GM12878 (cell line): ENCODE data around the gene TIMD4. TPM values are rescaled to one million over a fixed set of nuclear protein-coding genes. Genes with fewer than 3 reads are reported as not detected.
A peak's percentile ranks its signal among the peaks of the same experiment; 100 is the strongest.

Source experiments
- ATAC-seq: fragments of 200-7000 bp; cut with Tn5 transposase; 3 replicates; pipeline ENCODE4 v1.9.1; 2020; ENCODE audit warnings: mild to moderate bottlenecking, moderate library complexity
- BruUV-seq: library from RNA; stranded (reverse); fragments of 400-500 nt; replicated peaks from 2 replicates; lab custom pipeline; 2021; lab: Mats Ljungman, UMichigan
- CTCF ChIA-PET: fragments of 300-600 bp; sonication (Branson Sonifier 250); formaldehyde crosslinking; extraction: SDS; loops from one replicate; lab custom pipeline; 2021; ENCODE audit warnings: inconsistent platforms; lab: Yijun Ruan, JAX
- POLR2A ChIA-PET: fragments of 350-600 bp; formaldehyde crosslinking; extraction: SDS; loops from one replicate; lab custom pipeline; 2021; ENCODE audit warnings: inconsistent platforms; lab: Charles Lee
- RAD21 ChIA-PET: fragments of 300-600 bp; sonication (Branson Sonifier 250); formaldehyde crosslinking; loops from one replicate; lab custom pipeline; 2023; ENCODE audit warnings: antibody characterized with exemption; ENCODE audit not compliant: unreplicated experiment; lab: Charles Lee
- SMC1A ChIA-PET: fragments of 300-600 bp; sonication (Branson Sonifier 250); formaldehyde crosslinking; loops from one replicate; lab custom pipeline; 2023; ENCODE audit not compliant: unreplicated experiment, uncharacterized antibody; lab: Charles Lee
- DNase-seq: peaks from one replicate; pipeline ENCODE4 v3.0.0-alpha.2; 2011; ENCODE audit warnings: low read depth, low spot score
- FAIRE-seq: peaks from 3 replicates; lab custom pipeline; 2011; peaks lifted over from hg19 to GRCh38; lab: Jason Lieb, UNC
- H2AFZ ChIP-seq: 2 replicates; pipeline ENCODE4 v1.6.0; 2011; ENCODE audit warnings: low read depth, low read length, control low read depth; ENCODE audit not compliant: control insufficient read depth
- H3K27ac ChIP-seq: 2 replicates; pipeline ENCODE4 v1.5.1; 2011; ENCODE audit warnings: control low read depth; ENCODE audit not compliant: control insufficient read depth, insufficient read depth
- H3K27me3 ChIP-seq, 2 experiments: replicated peaks in 1 of 2; 2 replicates each; pipeline versions ENCODE4 v1.6.0 to v1.6.1; 2011; ENCODE audit warnings: low read length in 1 of 2; ENCODE audit not compliant: control insufficient read depth in 2 of 2, insufficient read depth in 2 of 2
- H3K36me3 ChIP-seq, 2 experiments: 2 replicates each; pipeline ENCODE4 v1.5.1; 2011; ENCODE audit warnings: low read length in 1 of 2; ENCODE audit not compliant: control insufficient read depth in 2 of 2, insufficient read depth in 2 of 2
- H3K4me1 ChIP-seq: 2 replicates; pipeline ENCODE4 v1.6.1; 2011; ENCODE audit warnings: mild to moderate bottlenecking, low read length, moderate library complexity, mixed read lengths; ENCODE audit not compliant: control insufficient read depth, insufficient read depth
- H3K4me2 ChIP-seq: 2 replicates; pipeline ENCODE4 v1.6.0; 2011; ENCODE audit warnings: control low read depth; ENCODE audit not compliant: control insufficient read depth, insufficient read depth
- H3K4me3 ChIP-seq: fragments of 200-600 bp; sonication (generic); 2 replicates; pipeline ENCODE4 v1.5.1; 2016
- H3K79me2 ChIP-seq: 2 replicates; pipeline ENCODE4 v1.6.0; 2011; ENCODE audit warnings: low read length; ENCODE audit not compliant: control insufficient read depth, insufficient read depth
- H3K9ac ChIP-seq: 2 replicates; pipeline ENCODE4 v1.8.0; 2011; ENCODE audit warnings: low read length, control low read depth, mixed read lengths; ENCODE audit not compliant: control insufficient read depth, insufficient read depth
- H3K9me3 ChIP-seq: replicated peaks from 3 replicates; pipeline ENCODE4 v1.5.1; 2011; ENCODE audit warnings: mild to moderate bottlenecking, low read length; ENCODE audit not compliant: control insufficient read depth, insufficient read depth
- H4K20me1 ChIP-seq: 2 replicates; pipeline ENCODE4 v1.6.0; 2011; ENCODE audit not compliant: control insufficient read depth, insufficient read depth
- CBFB ChIP-seq: IDR thresholded peaks from 2 replicates; pipeline ENCODE4 v1.6.1; 2016; ENCODE audit warnings: antibody characterized with exemption, low read depth
- CHD2 ChIP-seq: IDR thresholded peaks from 2 replicates; pipeline ENCODE4 v1.6.1; 2011; ENCODE audit warnings: low read depth, low read length, improper control_type of control experiment, borderline replicate concordance
- FOXM1 ChIP-seq: IDR thresholded peaks from 2 replicates; pipeline ENCODE4 v1.6.1; 2012; ENCODE audit warnings: low read depth, mild to moderate bottlenecking, inconsistent platforms, low read length, moderate library complexity
- HDGF ChIP-seq: fragments of 450-650 bp; IDR thresholded peaks from 2 replicates; pipeline ENCODE4 v1.6.1; 2016; ENCODE audit warnings: antibody characterized with exemption
- MEF2A ChIP-seq: IDR thresholded peaks from 2 replicates; pipeline ENCODE4 v1.6.1; 2011; ENCODE audit warnings: low read depth, mild to moderate bottlenecking, low read length, moderate library complexity; ENCODE audit not compliant: insufficient read depth
- MEF2B ChIP-seq: fragments of 450-650 bp; IDR thresholded peaks from 2 replicates; pipeline ENCODE4 v1.6.1; 2018; ENCODE audit warnings: mild to moderate bottlenecking, moderate library complexity; ENCODE audit not compliant: partially characterized antibody, poor library complexity, severe bottlenecking
- MTA2 ChIP-seq: fragments of 450-650 bp; IDR thresholded peaks from 2 replicates; pipeline ENCODE4 v1.6.1; 2016; ENCODE audit warnings: low read depth, mild to moderate bottlenecking, moderate library complexity
- MXI1 ChIP-seq: fragments of 150-350 bp; IDR thresholded peaks from 2 replicates; pipeline ENCODE4 v1.6.1; 2011; ENCODE audit warnings: low read depth, mild to moderate bottlenecking, inconsistent platforms, low read length, improper control_type of control experiment
- NBN ChIP-seq: fragments of 450-650 bp; IDR thresholded peaks from 2 replicates; pipeline ENCODE4 v1.6.1; 2016
- RB1 ChIP-seq: fragments of 450-650 bp; formaldehyde crosslinking; IDR thresholded peaks from 2 replicates; pipeline ENCODE4 v1.6.1; 2017; ENCODE audit warnings: mild to moderate bottlenecking, borderline replicate concordance
- REST ChIP-seq: IDR thresholded peaks from 2 replicates; pipeline ENCODE4 v1.6.1; 2012; ENCODE audit warnings: mild to moderate bottlenecking, low read depth, low read length
- SMAD1 ChIP-seq: fragments of 450-650 bp; IDR thresholded peaks from 2 replicates; pipeline ENCODE4 v1.6.1; 2018; ENCODE audit warnings: mild to moderate bottlenecking, low read depth; ENCODE audit not compliant: partially characterized antibody
- ZBTB40 ChIP-seq: fragments of 450-650 bp; IDR thresholded peaks from 2 replicates; pipeline ENCODE4 v1.6.1; 2016; ENCODE audit warnings: mild to moderate bottlenecking, moderate library complexity, borderline replicate concordance
- WGBS: methylation state at CpG from one replicate; pipeline ENCODE4 v1.1.6; 2016; ENCODE audit warnings: low lambda C conversion rate; ENCODE audit not compliant: insufficient replicate concordance, insufficient coverage; ENCODE audit errors: missing lambda C conversion rate; 5-methylcytosine and 5-hydroxymethylcytosine counted together
- in situ Hi-C: fragments of 300-500 bp; cut with MboI; formaldehyde crosslinking; loops from 9 replicates; pipeline ENCODE4 v1.14.3; 2018; ENCODE audit warnings: mixed read lengths
- intact Hi-C: fragments of 100-400 bp; cut with micrococcal nuclease; formaldehyde crosslinking; loops from one replicate; pipeline ENCODE4 v1.14.2; 2022; ENCODE audit not compliant: unreplicated experiment
- polyA plus RNA-seq, 11 experiments: library from polyadenylated mRNA; depleted of rRNA in 4 of 11; unstranded in 6 of 11; stranded (reverse) in 5 of 11; fragments of >200 nt; fragmentation: Nextera tagmentation in 4 of 11; fragmentation: Illumina TruSeq in 1 of 11; extraction: Ambion mirVana in 4 of 11; extraction: Trizol in 1 of 11; gene quantifications; 1 replicate in 1 of 11; 2 replicates in 10 of 11; pipeline versions ENCODE4 v1.2.1 to v1.2.3, GENCODE V29; 2011 to 2016; ENCODE audit warnings: inconsistent platforms in 2 of 11, missing spikeins in 2 of 11, low read depth in 1 of 11
- total RNA-seq, 4 experiments: library from RNA; depleted of rRNA in 3 of 4; stranded (reverse); fragments of >200 nt in 3 of 4; fragmentation: Illumina TruSeq in 1 of 4; extraction: Trizol in 1 of 4; gene quantifications; 2 replicates each; pipeline versions ENCODE4 v1.2.1 to v1.2.3, GENCODE V29; 2013 to 2021

The TIMD4 gene
- total and polyA plus RNA-seq, 10 of the 15 experiments (the other 5 are each of a cell fraction or from before 2014, with no cell fraction given) = 1.3 to 15.4 (median 5.3) TPM

- TF ChIP-seq RB1 = no peak
- no peak for TF ChIP-seq MEF2A
- peak; percentile 71; the same call in 1 of the 2 replicates for TF ChIP-seq FOXM1
- peak; percentile 73 for TF ChIP-seq NBN
- peak; percentile 93 for TF ChIP-seq MTA2
- peak; percentile 65; the same call in 1 of the 2 replicates for TF ChIP-seq CHD2
- TF ChIP-seq SMAD1 = no peak
These were observed 42.8 kb downstream of the TIMD4 start (continued) for GRCh38 chr5:156920042-156920860.

- POLR2A ChIA-PET = interaction anchor here (0.6 to 7.3 kb wide), 6 partner anchors 8 to 37 kb away, joined by 3 to 81 read pairs (median 4); no protein-coding TSS in a partner anchor
- no peak for FAIRE-seq
- no peak for TF ChIP-seq ZBTB40
- TF ChIP-seq HDGF = peak; percentile 49; the same call in 1 of the 2 replicates
- TF ChIP-seq MXI1 = no peak
- TF ChIP-seq MEF2B = no peak
- TF ChIP-seq CBFB = no peak
- no peak for TF ChIP-seq REST
These were observed 44.6 kb downstream of the TIMD4 start for GRCh38 chr5:156918311-156918845.

More at GRCh38 chr5:156918311-156918845, 44.6 kb downstream of the TIMD4 start:
- H3K36me3 ChIP-seq = no peaks in the 10 kb centered on the region; a peak in 1 of 4 replicates
- peaks cover 26% of the 10 kb centered on the region for H3K79me2 ChIP-seq
- H3K4me1 ChIP-seq = peaks cover 25% of the 10 kb centered on the region
- H3K27ac ChIP-seq = no peak overlapping the region
- 62% methylated on average over 8 of the region's 8 CpGs for WGBS
- CTCF ChIA-PET = interaction anchor here (2.1 to 8.5 kb wide), 3 partner anchors 16 to 82 kb away, joined by 5 to 76 read pairs (median 17); no protein-coding TSS in a partner anchor
- H3K4me3 ChIP-seq = 0 out of 2 replicates have a peak overlapping the region, but pooled peaks have one; percentile 21
- RAD21 ChIA-PET = interaction anchor here (1.3 to 9.4 kb wide), 5 partner anchors 11 to 106 kb away, joined by 3 to 218 read pairs (median 50); no protein-coding TSS in a partner anchor
- 0 out of 2 replicates have a peak overlapping the region, but pooled peaks have one; percentile 23 for H3K4me2 ChIP-seq
- no peaks in the 10 kb centered on the region for H3K9me3 ChIP-seq
- no peak overlapping the region for H3K9ac ChIP-seq
- SMC1A ChIA-PET = interaction anchor here (2.3 to 11.8 kb wide), 4 partner anchors 14 to 214 kb away, joined by 8 to 228 read pairs (median 86); no protein-coding TSS in a partner anchor
- H3K27me3 ChIP-seq = no peaks in the 10 kb centered on the region
- no peaks in the 10 kb centered on the region for H4K20me1 ChIP-seq
- DNase-seq = no peak
- intact Hi-C loops = loop anchor here (10.0 kb wide), 1 partner anchor 676 kb away; no protein-coding TSS in a partner anchor
- BruUV-seq = no TSS peak
- peak; percentile 4; the same call in 1 of the 3 replicates for ATAC-seq
- in situ Hi-C loops = no loop called here
- no peak overlapping the region for H2AFZ ChIP-seq
